Spleen (tissue), 11 donors: ENCODE measurements around the gene NDUFC2. TPM values are rescaled to one million over a fixed set of nuclear protein-coding genes. Genes with fewer than 3 reads are reported as not detected.
"Not testable (repeated sequence)": the region's sequence is repeated elsewhere in the genome, so short reads cannot be mapped to it uniquely, and the experiment has no call there.

Experiments
- DNase-seq: peaks from one replicate; pipeline ENCODE4 v3.0.0-alpha.2; 2020
- H3K27ac ChIP-seq, 8 donors: fragments of 200-600 bp; sonication (generic) in 7 of 8; 1 replicate in 4 of 8; 2 replicates in 4 of 8; pipeline versions ENCODE4 v1.5.0 to v1.8.0; 2016 to 2021; ENCODE audit warnings: inconsistent platforms in 4 of 8, mild to moderate bottlenecking in 4 of 8, moderate library complexity in 1 of 8
- H3K27me3 ChIP-seq, 7 donors: fragments of 200-600 bp; sonication (generic) in 6 of 7; replicated peaks in 1 of 7; 1 replicate in 4 of 7; 2 replicates in 3 of 7; pipeline versions ENCODE4 v1.5.0 to v1.8.0; 2016 to 2021; ENCODE audit warnings: inconsistent platforms in 3 of 7, mild to moderate bottlenecking in 1 of 7
- H3K36me3 ChIP-seq, 6 donors: fragments of 200-600 bp; sonication (generic) in 5 of 6; 1 replicate in 4 of 6; 2 replicates in 2 of 6; pipeline versions ENCODE4 v1.5.0 to v1.8.0; 2016 to 2021; ENCODE audit warnings: inconsistent platforms in 2 of 6
- H3K4me1 ChIP-seq, 6 donors: fragments of 200-600 bp; sonication (generic) in 5 of 6; 1 replicate in 3 of 6; 2 replicates in 3 of 6; pipeline versions ENCODE4 v1.5.0 to v1.8.0; 2016 to 2021; ENCODE audit warnings: inconsistent platforms in 3 of 6
- H3K4me3 ChIP-seq, 8 donors: fragments of 200-600 bp; sonication (generic) in 7 of 8; 1 replicate in 4 of 8; 2 replicates in 4 of 8; pipeline versions ENCODE4 v1.5.0 to v1.8.0; 2016 to 2021; ENCODE audit warnings: inconsistent platforms in 4 of 8, mild to moderate bottlenecking in 4 of 8, moderate library complexity in 2 of 8
- H3K9me3 ChIP-seq, 8 donors: fragments of 200-600 bp; sonication (generic) in 7 of 8; 1 replicate in 4 of 8; 2 replicates in 4 of 8; pipeline versions ENCODE4 v1.5.0 to v1.8.0; 2016 to 2021; ENCODE audit warnings: inconsistent platforms in 4 of 8
- CTCF ChIP-seq, 11 experiments: fragments of 200-600 bp in 7 of 11; fragments of 450-650 bp in 4 of 11; sonication (generic) in 4 of 11; IDR thresholded peaks in 8 of 11; conservative IDR thresholded peaks in 3 of 11; 1 replicate in 7 of 11; 2 replicates in 4 of 11; pipeline versions ENCODE4 v1.4.0 to v1.8.0; 2016 to 2021; ENCODE audit warnings: antibody characterized with exemption in 11 of 11, inconsistent platforms in 4 of 11, mild to moderate bottlenecking in 1 of 11
- POLR2A ChIP-seq, 3 donors: fragments of 450-650 bp; IDR thresholded peaks; one replicate each; pipeline ENCODE4 v1.5.1; 2017; ENCODE audit warnings: antibody characterized with exemption in 3 of 3, mild to moderate bottlenecking in 1 of 3
- POLR2AphosphoS5 ChIP-seq, 3 donors: sonication (generic); formaldehyde crosslinking; IDR thresholded peaks; one replicate each; pipeline ENCODE4 v1.5.1; 2017; ENCODE audit warnings: antibody characterized with exemption in 3 of 3
- WGBS, 5 donors: extraction: QIAGEN DNeasy Blood & Tissue Kit in 3 of 5; methylation state at CpG; one replicate each; pipeline versions ENCODE4 v1.1.5 to v1.1.7; 2013 to 2018; 5-methylcytosine and 5-hydroxymethylcytosine counted together
- intact Hi-C: fragments of 100-400 bp; cut with DNase I; formaldehyde crosslinking; loops from one replicate; pipeline ENCODE4 v1.15.0; 2023; ENCODE audit warnings: low total_unique reads
- polyA plus RNA-seq, 3 donors: library from polyadenylated mRNA; stranded (reverse); fragments of 200-250 nt; gene quantifications; one replicate each; pipeline ENCODE4 v1.2.1, GENCODE V29; 2013
- total RNA-seq, 7 donors: library from RNA; depleted of rRNA in 3 of 7; stranded (reverse); fragments of >200 nt in 3 of 7; fragmentation: NEBNext Ultra II Directional in 4 of 7; extraction: Animal tissue kit (Norgen Biotek cat#: 25700) in 4 of 7; gene quantifications; one replicate each; pipeline versions ENCODE4 v1.1.0 to v1.2.1, GENCODE V29; 2016 to 2021
- donor health status: healthy with polysubstance abuse.
- donor health status: DM: no; HTN: no; CAD: no; lungs with moderate emphysema.
- donor health status: DM: no; HTN: no; CAD: no.
- donor health status: Bipolar disorder and iron deficiency.
- donor health status: healthy.
- donor health status: DM: no; HTN: no; CAD: no.
- donor health status: DM: yes; HTN: yes; CAD: no.

Gene NDUFC2
- total and polyA plus RNA-seq, 10 donors, result 44.1 to 135 (median 94.9) TPM

- TF ChIP-seq CTCF (IDR thresholded peaks at IDR 0.05 in 8 of 11, conservative IDR thresholded peaks at IDR 0.05 in 3 of 11), result no peak
- no peak for TF ChIP-seq POLR2A (IDR thresholded peaks at IDR 0.05)
- no peak for TF ChIP-seq POLR2AphosphoS5 (IDR thresholded peaks at IDR 0.05)
- no peaks in the 10 kb centered on the region for H3K4me1 ChIP-seq
- WGBS, 5 donors, result 52 to 73% (median 69%) methylated on average over 4 of the region's 4 CpGs
- no peak overlapping the region for H3K27ac ChIP-seq
- no peak for DNase-seq
- H3K27me3 ChIP-seq, result no peaks in the 10 kb centered on the region
- H3K9me3 ChIP-seq, result no peaks in the 10 kb centered on the region
- no peaks in the 10 kb centered on the region for H3K36me3 ChIP-seq
- intact Hi-C loops, result no loop called here
- no peak overlapping the region for H3K4me3 ChIP-seq
Observed at GRCh38 chr11:78061088-78061920, 18.4 kb downstream of the NDUFC2 start.

GRCh38 chr11:78060533-78060932, 19.1 kb downstream of the NDUFC2 start:
- intact Hi-C loops, result no loop called here
- no peak overlapping the region for H3K4me3 ChIP-seq
- 96 to 98% (median 96%) methylated on average over 8 of the region's 8 CpGs for WGBS, 5 donors
- no peak for TF ChIP-seq CTCF (IDR thresholded peaks at IDR 0.05 in 8 of 11, conservative IDR thresholded peaks at IDR 0.05 in 3 of 11)
- TF ChIP-seq POLR2AphosphoS5 (IDR thresholded peaks at IDR 0.05), result no peak
- DNase-seq, result no peak
- no peaks in the 10 kb centered on the region for H3K9me3 ChIP-seq
- no peaks in the 10 kb centered on the region for H3K27me3 ChIP-seq
- no peaks in the 10 kb centered on the region for H3K36me3 ChIP-seq
- H3K4me1 ChIP-seq, result no peaks in the 10 kb centered on the region
- no peak overlapping the region for H3K27ac ChIP-seq

GRCh38 chr11:78059749-78060328, 19.8 kb downstream of the NDUFC2 start:
- H3K9me3 ChIP-seq, intact Hi-C loops, H3K4me1 ChIP-seq, H3K27ac ChIP-seq, H3K27me3 ChIP-seq, H3K36me3 ChIP-seq, H3K4me3 ChIP-seq, DNase-seq: not testable (repeated sequence)
- WGBS, 5 donors, result 92 to 97% (median 96%) methylated on average over 9 of the region's 9 CpGs

- DNase-seq, result no peak
- WGBS, 5 donors, result 74 to 80% (median 79%) methylated on average over 10 of the region's 10 CpGs
- H3K27me3 ChIP-seq, result no peaks in the 10 kb centered on the region
- no peaks in the 10 kb centered on the region for H3K4me1 ChIP-seq
- H3K9me3 ChIP-seq, result no peaks in the 10 kb centered on the region
- no peak overlapping the region for H3K27ac ChIP-seq
- intact Hi-C loops, result no loop called here
- H3K4me3 ChIP-seq, result no peak overlapping the region
- no peak for TF ChIP-seq POLR2AphosphoS5 (IDR thresholded peaks at IDR 0.05)
- TF ChIP-seq POLR2A (IDR thresholded peaks at IDR 0.05), result no peak
- H3K36me3 ChIP-seq, result no peaks in the 10 kb centered on the region
Observed at GRCh38 chr11:78057462-78058055, 22.1 kb downstream of the NDUFC2 start.

- intact Hi-C loops, result no loop called here
- no peak for DNase-seq
- no peak overlapping the region for H3K27ac ChIP-seq
- WGBS, 5 donors, result 76 to 96% (median 85%) methylated on average over 3 of the region's 3 CpGs
- no peak for TF ChIP-seq CTCF (IDR thresholded peaks at IDR 0.05 in 8 of 11, conservative IDR thresholded peaks at IDR 0.05 in 3 of 11)
- no peak for TF ChIP-seq POLR2AphosphoS5 (IDR thresholded peaks at IDR 0.05)
- TF ChIP-seq POLR2A (IDR thresholded peaks at IDR 0.05), result no peak
- no peaks in the 10 kb centered on the region for H3K27me3 ChIP-seq
- no peaks in the 10 kb centered on the region for H3K4me1 ChIP-seq
- H3K9me3 ChIP-seq, result no peaks in the 10 kb centered on the region
- no peak overlapping the region for H3K4me3 ChIP-seq
- no peaks in the 10 kb centered on the region for H3K36me3 ChIP-seq
Observed at GRCh38 chr11:78056093-78056492, 23.6 kb downstream of the NDUFC2 start.
